Astrocyte of the spinal cord (primary cell): ENCODE measurements around the gene MGAT5.
A peak's percentile ranks its signal among the peaks of the same experiment; 100 is the strongest.

ENCODE experiments used
- DNase-seq: peaks from one replicate; pipeline ENCODE4 v3.0.0; 2011; ENCODE audit warnings: low read depth, low spot score
- H3K4me3 ChIP-seq: 2 replicates; pipeline ENCODE4 v1.5.1; 2011; ENCODE audit warnings: low read depth, mild to moderate bottlenecking, low read length, moderate library complexity
- in situ Hi-C: cut with HindIII; loops from 2 replicates; pipeline ENCODE4 v1.10.0; 2017; ENCODE audit warnings: low sequenced_read_pairs
- TF ChIP-seq, protein P1 (sequence below): IDR thresholded peaks from 2 replicates; pipeline ENCODE4 v1.5.1; 2012; ENCODE audit warnings: low read depth, mild to moderate bottlenecking, low read length, inconsistent platforms

Gene MGAT5

GRCh38 chr2:134253804-134254203 is at the start of gene MGAT5:
MGAT5 (plus strand) TSS chr2:134254072; CDS start chr2:134254404, 332 bp downstream.
- TF ChIP-seq, protein P1, sequence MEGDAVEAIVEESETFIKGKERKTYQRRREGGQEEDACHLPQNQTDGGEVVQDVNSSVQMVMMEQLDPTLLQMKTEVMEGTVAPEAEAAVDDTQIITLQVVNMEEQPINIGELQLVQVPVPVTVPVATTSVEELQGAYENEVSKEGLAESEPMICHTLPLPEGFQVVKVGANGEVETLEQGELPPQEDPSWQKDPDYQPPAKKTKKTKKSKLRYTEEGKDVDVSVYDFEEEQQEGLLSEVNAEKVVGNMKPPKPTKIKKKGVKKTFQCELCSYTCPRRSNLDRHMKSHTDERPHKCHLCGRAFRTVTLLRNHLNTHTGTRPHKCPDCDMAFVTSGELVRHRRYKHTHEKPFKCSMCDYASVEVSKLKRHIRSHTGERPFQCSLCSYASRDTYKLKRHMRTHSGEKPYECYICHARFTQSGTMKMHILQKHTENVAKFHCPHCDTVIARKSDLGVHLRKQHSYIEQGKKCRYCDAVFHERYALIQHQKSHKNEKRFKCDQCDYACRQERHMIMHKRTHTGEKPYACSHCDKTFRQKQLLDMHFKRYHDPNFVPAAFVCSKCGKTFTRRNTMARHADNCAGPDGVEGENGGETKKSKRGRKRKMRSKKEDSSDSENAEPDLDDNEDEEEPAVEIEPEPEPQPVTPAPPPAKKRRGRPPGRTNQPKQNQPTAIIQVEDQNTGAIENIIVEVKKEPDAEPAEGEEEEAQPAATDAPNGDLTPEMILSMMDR = no peak
- no peak within 1 kb of the TSS for H3K4me3 ChIP-seq

GRCh38 chr2:134205087-134205486 is 48.8 kb upstream of the MGAT5 start:
- TF ChIP-seq, protein P1 = no peak
- no peak overlapping the region for H3K4me3 ChIP-seq
- DNase-seq = no peak
- in situ Hi-C loops = no loop called here

More at GRCh38 chr2:134253804-134254203, at the start of gene MGAT5:
- in situ Hi-C loops = no loop called here
- DNase-seq = no peak

GRCh38 chr2:134206031-134206430 is 47.8 kb upstream of the MGAT5 start:
- TF ChIP-seq, protein P1 = no peak
- DNase-seq = no peak
- H3K4me3 ChIP-seq = no peak overlapping the region
- in situ Hi-C loops = no loop called here

GRCh38 chr2:134206573-134206972 is 47.3 kb upstream of the MGAT5 start:
- no peak overlapping the region for H3K4me3 ChIP-seq
- peak; percentile 64 for DNase-seq
- in situ Hi-C loops = no loop called here
- TF ChIP-seq, protein P1 = no peak

DNA sequence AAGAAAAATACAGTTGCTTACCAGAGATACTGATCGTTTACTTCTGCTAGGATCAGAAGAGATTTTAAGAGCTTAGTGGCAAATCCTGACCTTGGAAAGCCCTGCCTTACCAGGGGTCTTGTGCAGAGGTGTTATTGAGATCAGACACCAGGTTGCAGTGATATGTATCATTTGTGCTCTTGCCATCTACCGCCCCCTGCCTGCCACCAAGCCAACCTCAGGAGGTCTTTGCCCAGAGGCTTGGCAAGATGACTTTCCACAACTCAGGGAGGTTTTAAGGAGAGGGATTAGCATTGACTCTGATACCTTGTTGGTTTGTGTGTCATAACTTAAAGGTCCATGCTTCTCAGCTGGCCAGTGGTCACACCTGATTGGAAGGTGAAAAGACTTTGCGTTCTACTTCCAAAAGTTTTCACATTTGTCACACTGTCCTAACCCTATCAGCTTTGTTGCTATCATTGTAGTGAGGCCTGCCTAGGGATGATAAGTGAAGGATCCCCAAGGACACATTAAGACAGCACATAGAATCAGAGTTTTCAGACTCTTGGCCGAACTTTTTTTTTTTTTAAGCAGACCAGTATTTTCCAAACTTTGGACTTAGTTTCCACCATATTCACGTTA is 46.2 kb upstream of the MGAT5 start:
- DNase-seq = peak; percentile 35
- no peak overlapping the region for H3K4me3 ChIP-seq
- TF ChIP-seq, protein P1 = peak; percentile 67
- in situ Hi-C loops = no loop called here

DNA sequence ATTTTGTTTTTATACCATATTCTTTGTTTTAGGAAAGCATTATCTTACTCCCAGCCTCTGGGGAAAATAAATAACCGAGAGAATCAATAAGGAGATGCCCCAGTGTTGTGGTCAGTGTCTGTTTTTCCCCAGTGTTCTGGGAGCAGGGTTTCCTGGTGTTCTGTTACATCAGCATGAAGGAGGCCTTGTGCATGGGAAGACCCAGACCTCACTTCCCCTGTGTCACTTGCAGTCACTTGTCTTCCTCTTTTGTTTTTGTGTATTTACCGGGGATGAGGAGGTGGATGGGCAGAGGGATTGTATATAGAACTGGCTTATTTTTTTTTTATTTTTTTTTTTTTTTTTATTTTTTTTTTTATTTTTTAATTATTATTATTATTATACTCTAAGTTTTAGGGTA is 45.0 kb upstream of the MGAT5 start:
- DNase-seq = no peak
- no peak overlapping the region for H3K4me3 ChIP-seq
- in situ Hi-C loops = no loop called here
- TF ChIP-seq, protein P1 = no peak
